ENCODE measurements around the gene CABP1.

CABP1 gene

DNA sequence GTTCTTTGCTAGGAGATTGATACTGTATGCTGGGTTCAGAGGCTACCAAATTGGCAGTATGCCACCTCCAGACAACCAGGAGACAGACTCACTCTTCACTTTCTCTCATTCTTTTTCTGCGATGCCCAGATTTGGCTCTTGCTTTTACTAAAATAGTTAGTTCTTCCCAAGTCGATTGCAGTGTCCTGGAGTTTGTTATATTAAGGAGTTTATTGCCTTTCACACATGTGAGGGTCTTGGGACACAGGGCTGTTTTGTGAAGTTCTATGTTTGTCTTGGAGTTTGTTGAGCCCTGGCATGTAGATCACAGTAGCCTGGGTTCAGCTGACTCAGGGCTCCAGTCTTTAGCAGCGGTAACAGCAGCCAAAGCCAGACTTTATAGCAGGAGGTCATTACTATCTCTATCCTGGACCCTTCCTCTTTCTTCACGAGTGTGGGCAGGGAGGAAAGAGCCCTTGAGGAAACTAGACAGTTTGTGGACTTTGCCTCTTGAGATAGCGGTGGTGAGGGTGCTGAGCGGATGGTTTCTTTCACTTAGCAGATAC is 48.2 kb downstream of the CABP1 start:
- peaks cover 14 to 52% of the 10 kb centered on the region in 2 donors for H3K4me1 ChIP-seq (ENCODE audit: control insufficient read depth in 1 of 2, insufficient read depth in 2 of 2, low read length in 2 of 2)
- H3K9me3 ChIP-seq (ENCODE audit: control insufficient read depth in 1 of 2, low read length in 2 of 2) = no peaks in the 10 kb centered on the region
- H3K27me3 ChIP-seq (ENCODE audit: low read depth, low read length) = no peaks in the 10 kb centered on the region
- H3K36me3 ChIP-seq (ENCODE audit: control insufficient read depth in 1 of 2, insufficient read depth in 2 of 2, low read length in 2 of 2) = no peaks in the 10 kb centered on the region
- H3K27ac ChIP-seq (ENCODE audit: low read length) = peak overlapping the region; percentile 91
- peak overlapping the region; percentile 84 to 85 for H3K4me3 ChIP-seq (ENCODE audit: low read depth in 1 of 2, low read length in 2 of 2)

GRCh38 chr12:120689397-120690082 is 49.1 kb downstream of the CABP1 start:
- Histone ChIP-seq H3K27ac (ENCODE audit: low read length) (peak overlapping the region; percentile 91), H3K4me3 (ENCODE audit: low read depth in 1 of 2, low read length in 2 of 2) (peak overlapping the region; percentile 84 to 85), H3K4me1 (ENCODE audit: control insufficient read depth in 1 of 2, insufficient read depth in 2 of 2, low read length in 2 of 2) (peaks cover 14 to 52% of the 10 kb centered on the region in 2 donors), H3K27me3 (ENCODE audit: low read depth, low read length) (no peaks in the 10 kb centered on the region), H3K36me3 (ENCODE audit: control insufficient read depth in 1 of 2, insufficient read depth in 2 of 2, low read length in 2 of 2) (peaks cover 6 to 7% of the 10 kb centered on the region in 2 donors), H3K9me3 (ENCODE audit: control insufficient read depth in 1 of 2, low read length in 2 of 2) (no peaks in the 10 kb centered on the region)

DNA sequence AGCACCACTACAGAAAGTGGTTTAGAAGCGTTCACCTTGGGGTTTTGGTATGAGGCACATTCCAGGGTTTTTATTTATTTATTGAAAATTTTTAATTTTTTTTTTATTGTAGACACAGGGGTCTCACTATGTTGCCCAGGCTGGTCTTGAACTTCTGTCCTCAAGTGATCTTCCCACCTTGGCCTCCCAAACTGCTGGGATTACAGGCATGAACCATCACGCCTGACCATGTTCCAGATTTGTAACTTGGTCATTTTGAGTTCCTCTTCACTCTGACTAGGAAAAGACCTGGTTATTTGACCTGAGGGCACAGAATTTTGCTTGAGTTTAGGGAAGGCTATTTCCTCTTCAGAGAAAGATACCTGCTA is 49.6 kb downstream of the CABP1 start:
- no peak overlapping the region for H3K4me3 ChIP-seq (ENCODE audit: low read depth in 1 of 2, low read length in 2 of 2)
- H3K9me3 ChIP-seq (ENCODE audit: control insufficient read depth in 1 of 2, low read length in 2 of 2) = no peaks in the 10 kb centered on the region
- peaks cover 14 to 52% of the 10 kb centered on the region in 2 donors for H3K4me1 ChIP-seq (ENCODE audit: control insufficient read depth in 1 of 2, insufficient read depth in 2 of 2, low read length in 2 of 2)
- H3K27me3 ChIP-seq (ENCODE audit: low read depth, low read length) = no peaks in the 10 kb centered on the region
- H3K27ac ChIP-seq (ENCODE audit: low read length) = peak overlapping the region; percentile 91
- H3K36me3 ChIP-seq (ENCODE audit: control insufficient read depth in 1 of 2, insufficient read depth in 2 of 2, low read length in 2 of 2) = peaks cover 11 to 12% of the 10 kb centered on the region in 2 donors

DNA sequence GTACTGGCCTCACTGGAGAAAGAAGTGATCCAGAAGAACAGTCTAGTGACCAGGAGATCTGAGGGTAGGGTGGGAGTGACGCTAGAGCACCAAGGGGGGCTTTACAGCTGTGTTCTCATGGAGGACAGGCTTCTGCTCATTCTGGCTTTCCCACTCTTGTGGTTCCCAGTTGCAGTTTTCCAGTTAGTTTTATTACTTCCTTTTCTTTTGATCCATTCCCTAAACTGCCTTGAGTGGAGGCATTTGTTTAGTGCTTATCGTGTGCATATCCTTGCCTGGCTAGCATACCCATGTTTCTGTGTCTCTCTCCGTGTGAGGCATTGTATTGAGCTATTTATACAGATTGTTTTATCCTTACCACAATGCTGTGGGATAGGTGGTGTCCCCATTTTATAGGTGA is 50.6 kb downstream of the CABP1 start:
- H3K4me1 ChIP-seq (ENCODE audit: control insufficient read depth in 1 of 2, insufficient read depth in 2 of 2, low read length in 2 of 2) = peaks cover 14 to 44% of the 10 kb centered on the region in 2 donors
- H3K9me3 ChIP-seq (ENCODE audit: control insufficient read depth in 1 of 2, low read length in 2 of 2) = no peaks in the 10 kb centered on the region
- peak overlapping the region; percentile 35 for H3K27ac ChIP-seq (ENCODE audit: low read length)
- H3K4me3 ChIP-seq (ENCODE audit: low read depth in 1 of 2, low read length in 2 of 2) = no peak overlapping the region
- peaks cover 19 to 22% of the 10 kb centered on the region in 2 donors for H3K36me3 ChIP-seq (ENCODE audit: control insufficient read depth in 1 of 2, insufficient read depth in 2 of 2, low read length in 2 of 2)
- no peaks in the 10 kb centered on the region for H3K27me3 ChIP-seq (ENCODE audit: low read depth, low read length)

DNA sequence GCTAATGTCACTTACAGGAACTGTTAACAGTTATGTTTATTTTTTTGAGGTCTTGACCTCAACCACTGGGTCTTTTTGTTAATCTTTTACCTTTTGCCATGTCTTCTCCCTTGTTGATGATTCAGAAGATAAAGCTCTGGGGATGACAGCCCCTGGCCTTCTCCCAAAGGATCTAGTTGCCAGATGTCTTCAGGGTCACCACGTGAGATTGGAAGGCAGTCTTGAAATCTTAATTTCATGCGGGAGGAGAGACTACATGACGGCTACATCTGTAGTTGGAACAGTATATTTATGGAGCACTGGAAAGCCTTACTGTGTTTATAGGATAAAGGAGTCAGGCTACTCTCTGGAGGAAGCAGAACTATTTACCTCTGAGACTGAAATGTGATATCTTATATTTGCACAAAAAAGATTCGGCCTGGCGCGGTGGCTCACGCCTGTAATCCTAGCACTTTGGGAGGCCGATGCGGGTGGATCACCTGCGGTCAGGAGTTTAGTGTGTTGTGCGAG is 52.2 kb downstream of the CABP1 start:
- Histone ChIP-seq H3K27me3 (ENCODE audit: low read depth, low read length) (no peaks in the 10 kb centered on the region), H3K36me3 (ENCODE audit: control insufficient read depth in 1 of 2, insufficient read depth in 2 of 2, low read length in 2 of 2) (peaks cover 35 to 36% of the 10 kb centered on the region in 2 donors), H3K4me1 (ENCODE audit: control insufficient read depth in 1 of 2, insufficient read depth in 2 of 2, low read length in 2 of 2) (peaks cover 14 to 43% of the 10 kb centered on the region in 2 donors), H3K4me3 (ENCODE audit: low read depth in 1 of 2, low read length in 2 of 2) (no peak overlapping the region), H3K9me3 (ENCODE audit: control insufficient read depth in 1 of 2, low read length in 2 of 2) (no peaks in the 10 kb centered on the region), H3K27ac (ENCODE audit: low read length) (no peak overlapping the region)

GRCh38 chr12:120693848-120694247 is 53.4 kb downstream of the CABP1 start:
- no peak overlapping the region for H3K4me3 ChIP-seq (ENCODE audit: low read depth in 1 of 2, low read length in 2 of 2)
- H3K4me1 ChIP-seq (ENCODE audit: control insufficient read depth in 1 of 2, insufficient read depth in 2 of 2, low read length in 2 of 2) = peaks cover 6 to 30% of the 10 kb centered on the region in 2 donors
- no peaks in the 10 kb centered on the region for H3K27me3 ChIP-seq (ENCODE audit: low read depth, low read length)
- H3K27ac ChIP-seq (ENCODE audit: low read length) = no peak overlapping the region
- peaks cover 40 to 47% of the 10 kb centered on the region in 2 donors for H3K36me3 ChIP-seq (ENCODE audit: control insufficient read depth in 1 of 2, insufficient read depth in 2 of 2, low read length in 2 of 2)
- no peaks in the 10 kb centered on the region for H3K9me3 ChIP-seq (ENCODE audit: control insufficient read depth in 1 of 2, low read length in 2 of 2)

DNA sequence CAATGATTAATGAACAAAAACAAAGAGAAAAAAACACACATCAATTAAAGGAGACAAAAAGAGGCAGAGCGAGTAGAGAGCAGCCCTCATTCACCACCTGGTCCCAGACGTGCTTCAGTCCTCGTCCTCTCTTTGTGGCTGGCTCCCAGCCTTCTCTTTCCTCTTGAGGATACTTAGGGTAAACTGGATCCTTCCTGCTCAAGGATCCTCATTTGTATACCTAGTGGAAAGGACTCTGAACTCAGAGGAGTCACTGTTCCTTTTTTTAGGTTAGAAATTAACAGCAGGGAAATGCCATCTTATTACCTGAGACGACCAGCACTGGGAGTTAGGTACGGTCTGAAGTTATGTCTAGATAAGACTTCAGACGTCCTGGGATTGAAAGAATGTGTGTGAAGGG is 56.2 kb downstream of the CABP1 start:
- Histone ChIP-seq H3K27ac (ENCODE audit: low read length) (no peak overlapping the region), H3K27me3 (ENCODE audit: low read depth, low read length) (no peaks in the 10 kb centered on the region), H3K9me3 (ENCODE audit: control insufficient read depth in 1 of 2, low read length in 2 of 2) (no peaks in the 10 kb centered on the region), H3K36me3 (ENCODE audit: control insufficient read depth in 1 of 2, insufficient read depth in 2 of 2, low read length in 2 of 2) (peaks cover 66 to 74% of the 10 kb centered on the region in 2 donors), H3K4me3 (ENCODE audit: low read depth in 1 of 2, low read length in 2 of 2) (no peak overlapping the region), H3K4me1 (ENCODE audit: control insufficient read depth in 1 of 2, insufficient read depth in 2 of 2, low read length in 2 of 2) (peaks cover 0 to 13% of the 10 kb centered on the region in 2 donors)

DNA sequence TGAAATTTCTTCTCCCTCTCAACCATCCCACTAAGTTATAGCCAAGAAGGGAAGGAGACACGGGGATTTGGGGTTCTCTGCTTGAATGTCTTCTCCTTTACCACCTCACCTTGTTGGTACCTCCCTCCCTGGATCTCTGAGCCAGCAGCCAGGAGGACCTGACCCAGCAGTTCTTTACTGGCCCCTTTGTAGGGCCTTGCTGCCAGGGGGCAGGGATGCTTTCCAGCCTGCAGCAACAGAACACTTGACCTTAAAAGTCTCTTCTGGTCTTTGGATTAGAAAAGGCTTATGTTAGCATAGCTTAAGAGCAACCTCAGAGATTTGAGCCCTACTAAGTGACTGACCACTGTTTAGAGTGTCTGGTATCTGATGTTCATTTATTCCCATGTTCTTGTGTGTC is 56.9 kb downstream of the CABP1 start:
- Histone ChIP-seq H3K27me3 (ENCODE audit: low read depth, low read length) (no peaks in the 10 kb centered on the region), H3K4me1 (ENCODE audit: control insufficient read depth in 1 of 2, insufficient read depth in 2 of 2, low read length in 2 of 2) (peaks cover 0 to 10% of the 10 kb centered on the region in 2 donors), H3K9me3 (ENCODE audit: control insufficient read depth in 1 of 2, low read length in 2 of 2) (no peaks in the 10 kb centered on the region), H3K27ac (ENCODE audit: low read length) (no peak overlapping the region), H3K4me3 (ENCODE audit: low read depth in 1 of 2, low read length in 2 of 2) (no peak overlapping the region), H3K36me3 (ENCODE audit: control insufficient read depth in 1 of 2, insufficient read depth in 2 of 2, low read length in 2 of 2) (peaks cover 69 to 79% of the 10 kb centered on the region in 2 donors)

GRCh38 chr12:120698665-120699064 is 58.2 kb downstream of the CABP1 start:
- Histone ChIP-seq H3K27ac (ENCODE audit: low read length) (no peak overlapping the region), H3K4me1 (ENCODE audit: control insufficient read depth in 1 of 2, insufficient read depth in 2 of 2, low read length in 2 of 2) (no peaks in the 10 kb centered on the region), H3K36me3 (ENCODE audit: control insufficient read depth in 1 of 2, insufficient read depth in 2 of 2, low read length in 2 of 2) (peaks cover 75 to 87% of the 10 kb centered on the region in 2 donors)

DNA sequence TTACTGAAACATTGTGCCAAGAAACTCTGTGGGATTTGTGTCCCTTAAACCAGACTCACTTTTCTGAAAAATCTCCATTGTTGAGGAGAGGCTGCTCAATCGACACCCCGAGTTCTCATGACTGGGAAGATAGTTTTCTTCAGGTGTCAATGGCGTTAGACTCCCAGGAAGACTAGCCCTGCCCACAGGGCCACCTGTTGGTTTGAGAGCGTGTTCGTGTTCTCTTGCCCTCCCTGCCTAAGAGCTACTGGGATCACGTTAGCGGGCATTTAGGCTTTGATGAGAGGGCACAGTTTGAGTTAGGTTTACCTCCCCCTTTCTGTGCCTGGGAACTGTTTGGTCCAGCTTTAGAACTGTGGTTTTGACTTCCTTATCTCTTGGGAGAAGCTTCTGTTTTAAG is 59.1 kb downstream of the CABP1 start:
- Histone ChIP-seq H3K9me3 (ENCODE audit: control insufficient read depth in 1 of 2, low read length in 2 of 2) (no peaks in the 10 kb centered on the region), H3K27me3 (ENCODE audit: low read depth, low read length) (no peaks in the 10 kb centered on the region), H3K27ac (ENCODE audit: low read length) (peak overlapping the region; percentile 34), H3K36me3 (ENCODE audit: control insufficient read depth in 1 of 2, insufficient read depth in 2 of 2, low read length in 2 of 2) (peaks cover 71 to 84% of the 10 kb centered on the region in 2 donors), H3K4me1 (ENCODE audit: control insufficient read depth in 1 of 2, insufficient read depth in 2 of 2, low read length in 2 of 2) (no peaks in the 10 kb centered on the region), H3K4me3 (ENCODE audit: low read depth in 1 of 2, low read length in 2 of 2) (no peak overlapping the region)

More at GRCh38 chr12:120698665-120699064, 58.2 kb downstream of the CABP1 start:
- Histone ChIP-seq H3K4me3 (ENCODE audit: low read depth in 1 of 2, low read length in 2 of 2) (no peak overlapping the region), H3K27me3 (ENCODE audit: low read depth, low read length) (no peaks in the 10 kb centered on the region), H3K9me3 (ENCODE audit: control insufficient read depth in 1 of 2, low read length in 2 of 2) (no peaks in the 10 kb centered on the region)

GRCh38 chr12:120700886-120701285 is 60.5 kb downstream of the CABP1 start:
- no peaks in the 10 kb centered on the region for H3K9me3 ChIP-seq (ENCODE audit: control insufficient read depth in 1 of 2, low read length in 2 of 2)
- no peaks in the 10 kb centered on the region for H3K4me1 ChIP-seq (ENCODE audit: control insufficient read depth in 1 of 2, insufficient read depth in 2 of 2, low read length in 2 of 2)
- H3K4me3 ChIP-seq (ENCODE audit: low read depth in 1 of 2, low read length in 2 of 2) = no peak overlapping the region
- H3K27me3 ChIP-seq (ENCODE audit: low read depth, low read length) = no peaks in the 10 kb centered on the region
- H3K36me3 ChIP-seq (ENCODE audit: control insufficient read depth in 1 of 2, insufficient read depth in 2 of 2, low read length in 2 of 2) = peaks cover 58 to 76% of the 10 kb centered on the region in 2 donors
- no peak overlapping the region for H3K27ac ChIP-seq (ENCODE audit: low read length)

Data from muscle layer of duodenum (tissue), 2 donors.